DOHH2 (cell line): Measurements from ENCODE around the gene MRPS34.

ENCODE experiments used
- H3F3A ChIP-seq: fragments of 200-600 bp; sonication (generic), shearing (Covaris generic); 2 replicates; pipeline ENCODE4 v1.6.0; 2016; ENCODE audit warnings: antibody characterized with exemption, mild to moderate bottlenecking; ENCODE audit not compliant: control insufficient read depth, insufficient read depth
- H3K27ac ChIP-seq: fragments of 200-600 bp; sonication (generic); 2 replicates; pipeline ENCODE4 v1.5.1; 2014; ENCODE audit warnings: low read depth, mild to moderate bottlenecking, low read length, moderate library complexity
- H3K27me3 ChIP-seq: fragments of 200-600 bp; sonication (generic); 2 replicates; pipeline ENCODE4 v1.6.1; 2014; ENCODE audit warnings: mild to moderate bottlenecking, low read length, mixed read lengths; ENCODE audit not compliant: control insufficient read depth
- H3K36me3 ChIP-seq: fragments of 200-600 bp; sonication (generic); 2 replicates; pipeline ENCODE4 v1.6.1; 2014; ENCODE audit warnings: mild to moderate bottlenecking, low read length, moderate library complexity, mixed read lengths; ENCODE audit not compliant: control insufficient read depth
- H3K4me1 ChIP-seq: fragments of 200-600 bp; sonication (generic); 2 replicates; pipeline ENCODE4 v1.6.1; 2014; ENCODE audit warnings: mild to moderate bottlenecking, low read length, mixed read lengths; ENCODE audit not compliant: control insufficient read depth
- H3K4me2 ChIP-seq: fragments of 200-600 bp; sonication (generic); 2 replicates; pipeline ENCODE4 v1.6.0; 2014; ENCODE audit warnings: mild to moderate bottlenecking, low read length, moderate library complexity
- H3K4me3 ChIP-seq: fragments of 200-600 bp; sonication (generic); 2 replicates; pipeline ENCODE4 v1.5.1; 2014; ENCODE audit warnings: mild to moderate bottlenecking, low read length, mixed read lengths
- H3K79me2 ChIP-seq: fragments of 200-600 bp; sonication (generic); 2 replicates; pipeline ENCODE4 v1.6.1; 2014; ENCODE audit warnings: mild to moderate bottlenecking, low read length, mixed read lengths; ENCODE audit not compliant: control insufficient read depth
- H3K9me2 ChIP-seq: fragments of 200-600 bp; sonication (generic); replicated peaks from 2 replicates; pipeline ENCODE4 v1.6.1; 2014; ENCODE audit warnings: mild to moderate bottlenecking, low read length, mixed read lengths; ENCODE audit not compliant: control insufficient read depth
- H3K9me3 ChIP-seq: fragments of 200-600 bp; sonication (generic); 2 replicates; pipeline ENCODE4 v1.6.1; 2014; ENCODE audit warnings: antibody characterized with exemption, low read length, mixed read lengths; ENCODE audit not compliant: control insufficient read depth, insufficient read depth
- H4K20me1 ChIP-seq: fragments of 200-600 bp; sonication (generic); 2 replicates; pipeline ENCODE4 v1.6.0; 2014; ENCODE audit warnings: low read depth, mild to moderate bottlenecking, antibody characterized with exemption, low read length, moderate library complexity; ENCODE audit not compliant: control insufficient read depth, insufficient read depth
- CTCF ChIP-seq: fragments of 200-600 bp; sonication (generic); IDR thresholded peaks from one replicate; pipeline ENCODE4 v1.5.1; 2014; ENCODE audit warnings: antibody characterized with exemption, mild to moderate bottlenecking, low read depth, low read length; ENCODE audit not compliant: poor library complexity, severe bottlenecking
- EZH2phosphoT487 ChIP-seq: fragments of 200-600 bp; sonication (generic); IDR thresholded peaks from 2 replicates; pipeline ENCODE4 v1.6.1; 2017; ENCODE audit warnings: borderline replicate concordance, mild to moderate bottlenecking, antibody characterized with exemption, low read length, moderate library complexity, mixed read lengths

The MRPS34 gene

GRCh38 chr16:1773703-1774447, 941 bp upstream of the MRPS34 start:
- Histone ChIP-seq H3K4me3 (peak overlapping the region; percentile 99), H3K79me2 (peaks cover 53% of the 10 kb centered on the region), H3K36me3 (peaks cover 69% of the 10 kb centered on the region), H3K4me1 (peaks cover 23% of the 10 kb centered on the region), H3K27me3 (no peaks in the 10 kb centered on the region), H3K27ac (peak overlapping the region; percentile 83; the same call in 1 of the 2 replicates), H3K9me2 (no peaks in the 10 kb centered on the region), H3F3A (peaks cover 18% of the 10 kb centered on the region), H3K4me2 (peak overlapping the region; percentile 96), H4K20me1 (no peaks in the 10 kb centered on the region), H3K9me3 (no peaks in the 10 kb centered on the region)
- TF ChIP-seq EZH2phosphoT487 (no peak), CTCF (no peak)

- Histone ChIP-seq H3K4me1 (peaks cover 23% of the 10 kb centered on the region), H3K9me3 (no peaks in the 10 kb centered on the region), H3K4me2 (peak within 1 kb of the TSS; percentile 96), H4K20me1 (no peaks in the 10 kb centered on the region), H3K27ac (peak within 1 kb of the TSS; percentile 83), H3F3A (peaks cover 18% of the 10 kb centered on the region), H3K9me2 (no peaks in the 10 kb centered on the region), H3K4me3 (peak within 1 kb of the TSS; percentile 99), H3K79me2 (peaks cover 53% of the 10 kb centered on the region), H3K27me3 (no peaks in the 10 kb centered on the region), H3K36me3 (peaks cover 77% of the 10 kb centered on the region)
- TF ChIP-seq CTCF (no peak), EZH2phosphoT487 (no peak)
Observed at GRCh38 chr16:1772362-1772907, 499 bp downstream of the MRPS34 start, which contains the start of gene EME2. TSS of gene EME2 (plus strand) at chr16:1772810. CDS start at chr16:1773228, 418 bp downstream.

GRCh38 chr16:1771864-1772361, 1.0 kb downstream of the MRPS34 start:
- peak overlapping the region; percentile 83 for H3K27ac ChIP-seq
- H3K4me2 ChIP-seq = peak overlapping the region; percentile 96
- H3F3A ChIP-seq = peaks cover 18% of the 10 kb centered on the region
- H3K79me2 ChIP-seq = peaks cover 53% of the 10 kb centered on the region
- no peaks in the 10 kb centered on the region for H3K27me3 ChIP-seq
- H4K20me1 ChIP-seq = no peaks in the 10 kb centered on the region
- peaks cover 77% of the 10 kb centered on the region for H3K36me3 ChIP-seq
- H3K4me3 ChIP-seq = peak overlapping the region; percentile 99
- peaks cover 23% of the 10 kb centered on the region for H3K4me1 ChIP-seq
- H3K9me2 ChIP-seq = no peaks in the 10 kb centered on the region
- TF ChIP-seq EZH2phosphoT487 = no peak
- no peak for TF ChIP-seq CTCF
- no peaks in the 10 kb centered on the region for H3K9me3 ChIP-seq
